GM12878 (cell line): ENCODE results near the gene PPM1E.

Experiments
- CREB1 ChIP-seq: IDR thresholded peaks from 2 replicates; pipeline ENCODE4 v1.6.1; 2012; ENCODE audit warnings: low read depth, mild to moderate bottlenecking, inconsistent platforms
- EZH2 ChIP-seq: IDR thresholded peaks from 2 replicates; pipeline ENCODE4 v1.6.1; 2012; ENCODE audit warnings: low read depth, mild to moderate bottlenecking, control low read depth, inconsistent platforms, low read length, borderline replicate concordance; ENCODE audit not compliant: control insufficient read depth
- RFX5 ChIP-seq: IDR thresholded peaks from 2 replicates; pipeline ENCODE4 v1.6.1; 2011; ENCODE audit warnings: low read depth, low read length, improper control_type of control experiment
- TAF1 ChIP-seq: IDR thresholded peaks from 2 replicates; pipeline ENCODE4 v1.6.1; 2011; ENCODE audit warnings: mild to moderate bottlenecking, low read depth, low read length, borderline replicate concordance
- TF ChIP-seq, protein P1 (sequence below): fragments of 450-650 bp; IDR thresholded peaks from 2 replicates; pipeline ENCODE4 v1.6.1; 2016; ENCODE audit warnings: mild to moderate bottlenecking, moderate library complexity, borderline replicate concordance

DNA sequence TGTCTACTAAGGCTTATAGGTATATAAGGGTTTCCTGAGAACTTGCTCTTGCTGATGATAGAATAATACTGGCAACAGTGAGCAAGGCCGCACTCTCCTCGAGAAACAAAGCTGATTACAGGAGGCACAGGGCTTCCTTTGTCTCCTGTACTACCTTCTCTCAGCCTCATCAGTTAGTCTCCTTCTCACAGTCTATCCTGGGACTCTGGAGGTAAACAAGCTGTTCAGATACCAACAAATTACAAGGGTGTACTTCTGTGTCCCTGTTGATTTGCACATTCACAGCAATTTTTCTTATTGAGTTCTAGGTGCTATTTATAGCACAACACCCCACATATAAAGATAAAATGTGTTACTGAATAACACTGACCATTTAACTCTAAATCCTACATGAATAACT, 252.3 kb downstream of the PPM1E start:
- TF ChIP-seq, protein P1, sequence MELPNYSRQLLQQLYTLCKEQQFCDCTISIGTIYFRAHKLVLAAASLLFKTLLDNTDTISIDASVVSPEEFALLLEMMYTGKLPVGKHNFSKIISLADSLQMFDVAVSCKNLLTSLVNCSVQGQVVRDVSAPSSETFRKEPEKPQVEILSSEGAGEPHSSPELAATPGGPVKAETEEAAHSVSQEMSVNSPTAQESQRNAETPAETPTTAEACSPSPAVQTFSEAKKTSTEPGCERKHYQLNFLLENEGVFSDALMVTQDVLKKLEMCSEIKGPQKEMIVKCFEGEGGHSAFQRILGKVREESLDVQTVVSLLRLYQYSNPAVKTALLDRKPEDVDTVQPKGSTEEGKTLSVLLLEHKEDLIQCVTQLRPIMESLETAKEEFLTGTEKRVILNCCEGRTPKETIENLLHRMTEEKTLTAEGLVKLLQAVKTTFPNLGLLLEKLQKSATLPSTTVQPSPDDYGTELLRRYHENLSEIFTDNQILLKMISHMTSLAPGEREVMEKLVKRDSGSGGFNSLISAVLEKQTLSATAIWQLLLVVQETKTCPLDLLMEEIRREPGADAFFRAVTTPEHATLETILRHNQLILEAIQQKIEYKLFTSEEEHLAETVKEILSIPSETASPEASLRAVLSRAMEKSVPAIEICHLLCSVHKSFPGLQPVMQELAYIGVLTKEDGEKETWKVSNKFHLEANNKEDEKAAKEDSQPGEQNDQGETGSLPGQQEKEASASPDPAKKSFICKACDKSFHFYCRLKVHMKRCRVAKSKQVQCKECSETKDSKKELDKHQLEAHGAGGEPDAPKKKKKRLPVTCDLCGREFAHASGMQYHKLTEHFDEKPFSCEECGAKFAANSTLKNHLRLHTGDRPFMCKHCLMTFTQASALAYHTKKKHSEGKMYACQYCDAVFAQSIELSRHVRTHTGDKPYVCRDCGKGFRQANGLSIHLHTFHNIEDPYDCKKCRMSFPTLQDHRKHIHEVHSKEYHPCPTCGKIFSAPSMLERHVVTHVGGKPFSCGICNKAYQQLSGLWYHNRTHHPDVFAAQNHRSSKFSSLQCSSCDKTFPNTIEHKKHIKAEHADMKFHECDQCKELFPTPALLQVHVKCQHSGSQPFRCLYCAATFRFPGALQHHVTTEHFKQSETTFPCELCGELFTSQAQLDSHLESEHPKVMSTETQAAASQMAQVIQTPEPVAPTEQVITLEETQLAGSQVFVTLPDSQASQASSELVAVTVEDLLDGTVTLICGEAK: no peak
- TF ChIP-seq CREB1: no peak
- TF ChIP-seq EZH2: no peak
- TF ChIP-seq RFX5: no peak
- no peak for TF ChIP-seq TAF1
